GM12875 (cell line): ENCODE results near the gene CDCA3.

Experiments used
- H3K4me3 ChIP-seq: one replicate; pipeline ENCODE4 v1.5.1; 2011; ENCODE audit warnings: low read depth, low read length, control low read depth
- CTCF ChIP-seq: IDR thresholded peaks from 2 replicates; pipeline ENCODE4 v1.5.1; 2011; ENCODE audit warnings: low read depth, mild to moderate bottlenecking, control low read depth, inconsistent platforms, low read length, moderate library complexity, borderline replicate concordance; ENCODE audit not compliant: insufficient read depth

CDCA3 gene

GRCh38 chr12:6833189-6833890 is 17.7 kb downstream of the CDCA3 start:
- no peak for TF ChIP-seq CTCF
- no peak overlapping the region for H3K4me3 ChIP-seq

- no peak for TF ChIP-seq CTCF
- no peak overlapping the region for H3K4me3 ChIP-seq
Observed at GRCh38 chr12:6832125-6832524, 19.0 kb downstream of the CDCA3 start.

- no peak overlapping the region for H3K4me3 ChIP-seq
- no peak for TF ChIP-seq CTCF
Observed at GRCh38 chr12:6831450-6831995, 19.6 kb downstream of the CDCA3 start.

GRCh38 chr12:6830999-6831398 is 20.1 kb downstream of the CDCA3 start:
- H3K4me3 ChIP-seq, result no peak overlapping the region
- no peak for TF ChIP-seq CTCF

- no peak overlapping the region for H3K4me3 ChIP-seq
- TF ChIP-seq CTCF, result no peak
Observed at GRCh38 chr12:6830286-6830890, 20.7 kb downstream of the CDCA3 start.

GRCh38 chr12:6829536-6830220 is 21.4 kb downstream of the CDCA3 start:
- no peak overlapping the region for H3K4me3 ChIP-seq
- TF ChIP-seq CTCF, result no peak
